Left renal pelvis (tissue), 4 donors: ENCODE results near the gene C19orf25. TPM values are rescaled to one million over a fixed set of nuclear protein-coding genes. Genes with fewer than 3 reads are reported as not detected.
"Not testable (repeated sequence)": the region's sequence is repeated elsewhere in the genome, so short reads cannot be mapped to it uniquely, and the experiment has no call there.

Experiments
- DNase-seq, 4 donors: peaks; one replicate each; pipeline ENCODE4 v3.0.0-alpha.2; 2013; ENCODE audit warnings: low read depth in 4 of 4, low spot score in 3 of 4
- polyA plus RNA-seq, 4 donors: library from polyadenylated mRNA; unstranded; fragments of 120-200 nt; gene quantifications; one replicate each; pipeline ENCODE4 v1.2.1, GENCODE V29; 2013; ENCODE audit not compliant: insufficient read length in 4 of 4

Gene C19orf25
- polyA plus RNA-seq, 4 donors = 16.5 to 37.0 (median 21.9) TPM

- no peak for DNase-seq
Observed at GRCh38 chr19:1512671-1513498, 33.9 kb upstream of the C19orf25 start, which contains the start of gene ADAMTSL5. ADAMTSL5 (minus strand) TSS chr19:1513019; CDS start chr19:1510943, 2,076 bp downstream.

GRCh38 chr19:1511318-1512317 is 32.6 kb upstream of the C19orf25 start:
- no peak for DNase-seq

- no peak for DNase-seq
Observed at GRCh38 chr19:1510807-1511206, 31.8 kb upstream of the C19orf25 start.

GRCh38 chr19:1510442-1510806 is 31.4 kb upstream of the C19orf25 start:
- no peak for DNase-seq

GRCh38 chr19:1509602-1510441 is 30.8 kb upstream of the C19orf25 start:
- DNase-seq = no peak

- no peak for DNase-seq
Observed at GRCh38 chr19:1508507-1508856, 29.5 kb upstream of the C19orf25 start.

GRCh38 chr19:1507763-1508506 is 28.9 kb upstream of the C19orf25 start:
- DNase-seq = peak; percentile 86 to 92 (median 89)

- DNase-seq = no peak
Observed at GRCh38 chr19:1507192-1507660, 28.2 kb upstream of the C19orf25 start.

- DNase-seq = no peak
Observed at GRCh38 chr19:1505991-1506881, 27.2 kb upstream of the C19orf25 start.

GRCh38 chr19:1505012-1505411 is 26.0 kb upstream of the C19orf25 start:
- no peak for DNase-seq

GRCh38 chr19:1503925-1504773 is 25.1 kb upstream of the C19orf25 start:
- no peak for DNase-seq

- DNase-seq = no peak
Observed at GRCh38 chr19:1503089-1503924, 24.3 kb upstream of the C19orf25 start.

GRCh38 chr19:1502433-1503088 is 23.5 kb upstream of the C19orf25 start:
- no peak for DNase-seq

- DNase-seq = no peak
Observed at GRCh38 chr19:1501200-1501595, 22.2 kb upstream of the C19orf25 start.

- DNase-seq = not testable (repeated sequence)
Observed at GRCh38 chr19:1499231-1499630, 20.2 kb upstream of the C19orf25 start.

- no peak for DNase-seq
Observed at GRCh38 chr19:1497578-1498235, 18.7 kb upstream of the C19orf25 start.
